ENCODE data around the gene CDH13. TPM values are rescaled to one million over a fixed set of nuclear protein-coding genes. Genes with fewer than 3 reads are reported as not detected.

CDH13 gene
- total and polyA plus RNA-seq, 10 of the 15 experiments (the other 5 are each of a cell fraction or from before 2014, with no cell fraction given), result under 0.01 to 0.05 TPM; not detected in 8

GRCh38 chr16:83692224-83692623, 1065.5 kb downstream of the CDH13 start:
- Histone ChIP-seq H2AFZ (ENCODE audit: control insufficient read depth, low read depth, low read length) (no peak overlapping the region), H3K9ac (ENCODE audit: control insufficient read depth, insufficient read depth, low read length) (no peak overlapping the region), H3K79me2 (ENCODE audit: control insufficient read depth, insufficient read depth, low read length) (no peaks in the 10 kb centered on the region), H3K4me3 (no peak overlapping the region), H3K36me3 (ENCODE audit: control insufficient read depth in 2 of 2, insufficient read depth in 2 of 2, low read length in 1 of 2) (no peaks in the 10 kb centered on the region), H3K4me2 (ENCODE audit: control insufficient read depth, insufficient read depth) (no peak overlapping the region), H3K27me3 (replicated peaks in 1 of 2; ENCODE audit: control insufficient read depth in 2 of 2, insufficient read depth in 2 of 2, low read length in 1 of 2) (no peaks in the 10 kb centered on the region), H3K27ac (ENCODE audit: control insufficient read depth, insufficient read depth) (no peak overlapping the region), H3K4me1 (ENCODE audit: control insufficient read depth, insufficient read depth, low read length) (no peaks in the 10 kb centered on the region), H4K20me1 (ENCODE audit: control insufficient read depth, insufficient read depth) (no peaks in the 10 kb centered on the region), H3K9me3 (replicated peaks; ENCODE audit: control insufficient read depth, insufficient read depth, low read length) (no peaks in the 10 kb centered on the region)
- in situ Hi-C loops (cut with MboI), result no loop called here
- intact Hi-C loops (cut with micrococcal nuclease; ENCODE audit: unreplicated experiment), result no loop called here
- POLR2A ChIA-PET, result no interaction called here
- 20% methylated on average over 5 of the region's 5 CpGs for WGBS (ENCODE audit: insufficient coverage, insufficient replicate concordance, low lambda C conversion rate, missing lambda C conversion rate)
- SMC1A ChIA-PET (ENCODE audit: uncharacterized antibody, unreplicated experiment), result no interaction called here
- CTCF ChIA-PET, result no interaction called here
- FAIRE-seq, result no peak
- RAD21 ChIA-PET (ENCODE audit: unreplicated experiment), result no interaction called here
- no peak for TF ChIP-seq NFIC (IDR thresholded peaks at IDR 0.05; ENCODE audit: low read depth, low read length)
- no peak for TF ChIP-seq EED (IDR thresholded peaks at IDR 0.05; ENCODE audit: low read depth)
- no peak for TF ChIP-seq ATF3 (IDR thresholded peaks at IDR 0.05; ENCODE audit: borderline replicate concordance, extremely low read depth, low read depth, low read length)
- TF ChIP-seq E2F8 (IDR thresholded peaks at IDR 0.05; ENCODE audit: low read depth, partially characterized antibody), result no peak
- TF ChIP-seq WRNIP1 (IDR thresholded peaks at IDR 0.05; ENCODE audit: borderline replicate concordance, low read depth, low read length), result no peak
- no peak for TF ChIP-seq NFYA (IDR thresholded peaks at IDR 0.05; ENCODE audit: borderline replicate concordance, low read depth, low read length)
- TF ChIP-seq NBN (IDR thresholded peaks at IDR 0.05), result no peak
- no peak for TF ChIP-seq SUPT20H (IDR thresholded peaks at IDR 0.05; ENCODE audit: borderline replicate concordance, control insufficient read depth, low read depth, low read length)
- no peak for TF ChIP-seq BCLAF1 (IDR thresholded peaks at IDR 0.05)
- TF ChIP-seq, protein P1, sequence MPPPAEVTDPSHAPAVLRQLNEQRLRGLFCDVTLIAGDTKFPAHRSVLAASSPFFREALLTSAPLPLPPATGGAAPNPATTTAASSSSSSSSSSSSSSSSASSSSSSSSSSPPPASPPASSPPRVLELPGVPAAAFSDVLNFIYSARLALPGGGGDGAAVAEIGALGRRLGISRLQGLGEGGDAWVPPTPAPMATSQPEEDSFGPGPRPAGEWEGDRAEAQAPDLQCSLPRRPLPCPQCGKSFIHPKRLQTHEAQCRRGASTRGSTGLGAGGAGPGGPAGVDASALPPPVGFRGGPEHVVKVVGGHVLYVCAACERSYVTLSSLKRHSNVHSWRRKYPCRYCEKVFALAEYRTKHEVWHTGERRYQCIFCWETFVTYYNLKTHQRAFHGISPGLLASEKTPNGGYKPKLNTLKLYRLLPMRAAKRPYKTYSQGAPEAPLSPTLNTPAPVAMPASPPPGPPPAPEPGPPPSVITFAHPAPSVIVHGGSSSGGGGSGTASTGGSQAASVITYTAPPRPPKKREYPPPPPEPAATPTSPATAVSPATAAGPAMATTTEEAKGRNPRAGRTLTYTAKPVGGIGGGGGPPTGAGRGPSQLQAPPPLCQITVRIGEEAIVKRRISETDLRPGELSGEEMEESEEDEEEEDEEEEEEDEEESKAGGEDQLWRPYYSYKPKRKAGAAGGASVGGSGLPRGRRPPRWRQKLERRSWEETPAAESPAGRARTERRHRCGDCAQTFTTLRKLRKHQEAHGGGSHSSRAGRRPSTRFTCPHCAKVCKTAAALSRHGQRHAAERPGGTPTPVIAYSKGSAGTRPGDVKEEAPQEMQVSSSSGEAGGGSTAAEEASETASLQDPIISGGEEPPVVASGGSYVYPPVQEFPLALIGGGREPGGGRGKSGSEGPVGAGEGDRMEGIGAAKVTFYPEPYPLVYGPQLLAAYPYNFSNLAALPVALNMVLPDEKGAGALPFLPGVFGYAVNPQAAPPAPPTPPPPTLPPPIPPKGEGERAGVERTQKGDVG (CRISPR knock-in tag; IDR thresholded peaks at IDR 0.05), result no peak
- no peak for TF ChIP-seq NRF1 (conservative IDR thresholded peaks at IDR 0.05; ENCODE audit: low read depth, low read length)
- no peak for TF ChIP-seq MTA3 (IDR thresholded peaks at IDR 0.05; ENCODE audit: borderline replicate concordance, low read length)
- no peak for DNase-seq (ENCODE audit: low read depth, low spot score)
- ATAC-seq, result no peak
- no TSS peak for BruUV-seq (replicated peaks)
